Measurements from ENCODE around the gene TBC1D21.

- TF ChIP-seq CTCF (IDR thresholded peaks at IDR 0.05) (no peak), POLR2A (IDR thresholded peaks at IDR 0.05) (no peak), EP300 (IDR thresholded peaks at IDR 0.05) (no peak)
Observed at GRCh38 chr15:73918784-73919183, 45.4 kb downstream of the TBC1D21 start.

All from ovary (tissue), 3 donors.